Endothelial cell of umbilical vein (primary cell): Measurements from ENCODE around the gene SEPTIN7. TPM values are rescaled to one million over a fixed set of nuclear protein-coding genes. Genes with fewer than 3 reads are reported as not detected.

Experiments
- BruUV-seq: library from RNA; stranded (reverse); fragments of 400-500 nt; replicated peaks from 2 replicates; lab custom pipeline; 2021; lab: Mats Ljungman, UMichigan
- CTCF ChIA-PET: fragments of 300-600, 350-600 bp; sonication (Branson Sonifier 250); formaldehyde crosslinking; loops from one replicate; lab custom pipeline; 2021; ENCODE audit warnings: antibody characterized with exemption, inconsistent platforms; lab: Charles Lee
- POLR2A ChIA-PET: fragments of 300-600, 350-600 bp; sonication (Branson Sonifier 250); formaldehyde crosslinking; loops from one replicate; lab custom pipeline; 2021; ENCODE audit warnings: antibody characterized with exemption, inconsistent platforms; lab: Charles Lee
- DNase-seq: peaks from one replicate; pipeline ENCODE4 v3.0.0-alpha.2; 2011; ENCODE audit warnings: low read depth, low spot score
- FAIRE-seq: peaks from 2 replicates; lab custom pipeline; 2011; peaks lifted over from hg19 to GRCh38; lab: Jason Lieb, UNC
- H2AFZ ChIP-seq: 2 replicates; pipeline ENCODE4 v1.6.0; 2012; ENCODE audit warnings: low read depth, low read length, control low read depth, inconsistent platforms
- H3K27ac ChIP-seq: 2 replicates; pipeline ENCODE4 v1.5.1; 2011; ENCODE audit warnings: low read depth, mild to moderate bottlenecking, control low read depth, low read length, moderate library complexity; ENCODE audit not compliant: insufficient read depth
- H3K27me3 ChIP-seq, 2 experiments: 2 replicates each; pipeline versions ENCODE4 v1.6.0 to v1.6.1; 2011; ENCODE audit warnings: low read length in 2 of 2, mixed read lengths in 1 of 2; ENCODE audit not compliant: control insufficient read depth in 2 of 2, insufficient read depth in 2 of 2
- H3K36me3 ChIP-seq, 2 experiments: 2 replicates in 1 of 2; 3 replicates in 1 of 2; pipeline ENCODE4 v1.5.1; 2011; ENCODE audit warnings: low read length in 2 of 2, mild to moderate bottlenecking in 1 of 2, moderate library complexity in 1 of 2; ENCODE audit not compliant: control insufficient read depth in 2 of 2, insufficient read depth in 2 of 2; ENCODE audit errors: extremely low read depth in 1 of 2
- H3K4me1 ChIP-seq: 3 replicates; pipeline ENCODE4 v1.5.1; 2011; ENCODE audit warnings: mild to moderate bottlenecking, low read length; ENCODE audit not compliant: control insufficient read depth, insufficient read depth; ENCODE audit errors: extremely low read depth
- H3K4me2 ChIP-seq: 2 replicates; pipeline ENCODE4 v1.6.1; 2011; ENCODE audit warnings: low read length, control low read depth, mixed read lengths; ENCODE audit not compliant: insufficient read depth
- H3K4me3 ChIP-seq, 3 experiments: fragments of 200-600 bp in 1 of 3; sonication (generic), shearing (Covaris generic) in 1 of 3; replicated peaks in 1 of 3; 2 replicates each; pipeline ENCODE4 v1.5.1; 2011 to 2016; ENCODE audit warnings: control low read depth in 3 of 3, low read length in 3 of 3, mild to moderate bottlenecking in 2 of 3, inconsistent platforms in 1 of 3, low read depth in 1 of 3, moderate library complexity in 1 of 3; ENCODE audit not compliant: insufficient read depth in 1 of 3
- H3K79me2 ChIP-seq: 2 replicates; pipeline ENCODE4 v1.6.0; 2012; ENCODE audit warnings: low read length, inconsistent platforms; ENCODE audit not compliant: control insufficient read depth, insufficient read depth
- H3K9ac ChIP-seq: replicated peaks from 2 replicates; pipeline ENCODE3; 2011; ENCODE audit warnings: low read length, control low read depth; ENCODE audit not compliant: insufficient read depth; ENCODE audit errors: extremely low read depth
- H3K9me1 ChIP-seq: replicated peaks from 3 replicates; pipeline ENCODE4 v1.6.0; 2011; ENCODE audit warnings: mild to moderate bottlenecking, low read length; ENCODE audit not compliant: control insufficient read depth, insufficient read depth; ENCODE audit errors: extremely low read depth
- H3K9me3 ChIP-seq: replicated peaks from 2 replicates; pipeline ENCODE4 v1.5.1; 2012; ENCODE audit warnings: low read length, inconsistent platforms; ENCODE audit not compliant: control insufficient read depth, insufficient read depth
- H4K20me1 ChIP-seq: replicated peaks from 2 replicates; pipeline ENCODE3; 2011; ENCODE audit warnings: mild to moderate bottlenecking, low read length; ENCODE audit not compliant: control insufficient read depth, insufficient read depth; ENCODE audit errors: extremely low read depth
- CTCF ChIP-seq, 2 donors: IDR thresholded peaks; 1 replicate in 1 of 2; 2 replicates in 1 of 2; pipeline ENCODE4 v1.5.1; 2011; ENCODE audit warnings: low read length in 2 of 2, mild to moderate bottlenecking in 2 of 2, moderate library complexity in 2 of 2, control low read depth in 1 of 2, inconsistent platforms in 1 of 2, low read depth in 1 of 2; ENCODE audit not compliant: insufficient read depth in 1 of 2; ENCODE audit errors: extremely low read depth in 1 of 2
- EZH2 ChIP-seq: IDR thresholded peaks from 2 replicates; pipeline ENCODE4 v1.6.1; 2012; ENCODE audit warnings: borderline replicate concordance, low read depth, mild to moderate bottlenecking, moderate library complexity, low read length, inconsistent platforms; ENCODE audit not compliant: severe bottlenecking
- FOS ChIP-seq: IDR thresholded peaks from 2 replicates; pipeline ENCODE4 v1.6.1; 2011; ENCODE audit warnings: mild to moderate bottlenecking, low read length, moderate library complexity, borderline replicate concordance; ENCODE audit not compliant: insufficient read depth
- GATA2 ChIP-seq: IDR thresholded peaks from 2 replicates; pipeline ENCODE4 v1.7.0; 2011; ENCODE audit warnings: low read depth, mild to moderate bottlenecking, moderate library complexity, mixed read lengths, low read length; ENCODE audit not compliant: insufficient read length, insufficient read depth
- JUN ChIP-seq: IDR thresholded peaks from 2 replicates; pipeline ENCODE4 v1.6.1; 2011; ENCODE audit warnings: borderline replicate concordance, low read depth; ENCODE audit not compliant: insufficient read length, insufficient read depth
- MAX ChIP-seq: IDR thresholded peaks from 2 replicates; pipeline ENCODE4 v1.6.1; 2011; ENCODE audit not compliant: insufficient read depth, insufficient read length
- MYC ChIP-seq: IDR thresholded peaks from one replicate; pipeline ENCODE4 v1.6.1; 2011; ENCODE audit warnings: mild to moderate bottlenecking, low read depth, low read length
- POLR2A ChIP-seq: IDR thresholded peaks from 2 replicates; pipeline ENCODE4 v1.6.1; 2012; ENCODE audit warnings: low read depth, mild to moderate bottlenecking, control low read depth, low read length
- POLR2AphosphoS5 ChIP-seq: IDR thresholded peaks from 2 replicates; pipeline ENCODE4 v1.6.1; 2012; ENCODE audit warnings: low read depth, mild to moderate bottlenecking, control low read depth, low read length, moderate library complexity; ENCODE audit not compliant: insufficient read depth
- dilution Hi-C: fragments of 300-500 bp; cut with MboI; formaldehyde crosslinking; loops from one replicate; pipeline ENCODE4 v1.15.0; 2019; ENCODE audit warnings: low sequenced_read_pairs; ENCODE audit not compliant: extremely low pct_ligation_motif_present
- intact Hi-C: fragments of 100-400 bp; cut with micrococcal nuclease; formaldehyde crosslinking; loops from one replicate; pipeline ENCODE4 v1.10.0; 2022
- polyA plus RNA-seq, 4 experiments: library from polyadenylated mRNA; depleted of rRNA in 3 of 4; stranded (reverse) in 3 of 4; unstranded in 1 of 4; fragments of >200 nt; gene quantifications; 2 replicates each; pipeline versions ENCODE4 v1.2.1 to v1.2.3, GENCODE V29; 2011 to 2012; ENCODE audit warnings: missing spikeins in 1 of 4
- total RNA-seq: library from RNA; stranded (reverse); gene quantifications from 2 replicates; pipeline ENCODE4 v1.2.3, GENCODE V29; 2021

The SEPTIN7 gene
- total and polyA plus RNA-seq, 2 donors (not counting 3 experiments of a cell fraction or from before 2014, with no cell fraction given), result 73.6 to 228 TPM

GRCh38 chr7:35787925-35788324 is 12.9 kb upstream of the SEPTIN7 start:
- Histone ChIP-seq H2AFZ (no peak overlapping the region), H3K27ac (no peak overlapping the region), H4K20me1 (no peaks in the 10 kb centered on the region), H3K79me2 (no peaks in the 10 kb centered on the region), H3K36me3 (no peaks in the 10 kb centered on the region), H3K4me1 (peaks cover 9% of the 10 kb centered on the region), H3K9me1 (no peaks in the 10 kb centered on the region), H3K9ac (no peak overlapping the region), H3K9me3 (no peaks in the 10 kb centered on the region), H3K27me3 (peaks cover 0 to 3% of the 10 kb centered on the region in 2 experiments), H3K4me2 (no peak overlapping the region), H3K4me3 (no peak overlapping the region)
- FAIRE-seq, result no peak
- no TSS peak for BruUV-seq
- POLR2A ChIA-PET, result no interaction called here
- intact Hi-C loops, result no loop called here
- TF ChIP-seq MYC (no peak), JUN (no peak), POLR2A (no peak), CTCF (IDR thresholded peaks at IDR 0.05; ENCODE audit: extremely low read depth in 1 of 2, insufficient read depth in 1 of 2, low read depth in 1 of 2, low read length in 2 of 2) (no peak), POLR2AphosphoS5 (no peak), EZH2 (no peak), GATA2 (no peak), FOS (no peak), MAX (no peak)
- dilution Hi-C loops, result no loop called here
- DNase-seq, result no peak
- CTCF ChIA-PET, result no interaction called here
